ENCODE data around the gene CDK3. TPM values are rescaled to one million over a fixed set of nuclear protein-coding genes. Genes with fewer than 3 reads are reported as not detected.

The CDK3 gene
- total RNA-seq, 1 experiment from 2014 or later = 7.1 TPM

DNA sequence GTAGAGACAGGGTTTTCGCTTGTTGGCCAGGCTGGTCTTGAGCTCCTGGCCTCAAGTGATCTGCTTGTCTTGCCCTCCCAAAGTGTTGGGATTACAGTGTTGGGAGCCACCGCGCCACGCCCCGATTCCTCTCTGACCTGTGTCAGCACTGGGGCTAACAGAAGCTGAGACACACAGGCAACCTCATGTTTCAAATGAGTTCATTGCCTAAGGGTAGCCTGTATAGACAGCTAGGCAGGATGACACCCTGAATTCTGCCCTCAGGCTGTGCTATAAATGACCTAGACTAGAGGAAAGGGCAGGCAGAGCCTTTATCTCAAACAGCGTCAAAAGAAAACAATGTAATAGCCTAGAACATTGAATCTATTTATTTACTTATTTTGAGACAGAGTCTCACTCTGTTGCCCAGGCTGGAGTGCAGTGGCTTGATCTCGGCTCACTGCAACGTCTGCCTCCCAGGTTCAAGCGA, 2.3 kb upstream of the CDK3 start (continued):
- TF ChIP-seq, protein P1, sequence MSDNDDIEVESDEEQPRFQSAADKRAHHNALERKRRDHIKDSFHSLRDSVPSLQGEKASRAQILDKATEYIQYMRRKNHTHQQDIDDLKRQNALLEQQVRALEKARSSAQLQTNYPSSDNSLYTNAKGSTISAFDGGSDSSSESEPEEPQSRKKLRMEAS (IDR thresholded peaks at IDR 0.05) = no peak
- no peak for TF ChIP-seq EZH2phosphoT487 (IDR thresholded peaks at IDR 0.05; ENCODE audit: borderline replicate concordance)
- TF ChIP-seq SIN3A (IDR thresholded peaks at IDR 0.05; ENCODE audit: low read depth) = no peak
- TF ChIP-seq YY1 (IDR thresholded peaks at IDR 0.05; ENCODE audit: extremely low read depth, insufficient replicate concordance, low read depth, low read length) = no peak

DNA sequence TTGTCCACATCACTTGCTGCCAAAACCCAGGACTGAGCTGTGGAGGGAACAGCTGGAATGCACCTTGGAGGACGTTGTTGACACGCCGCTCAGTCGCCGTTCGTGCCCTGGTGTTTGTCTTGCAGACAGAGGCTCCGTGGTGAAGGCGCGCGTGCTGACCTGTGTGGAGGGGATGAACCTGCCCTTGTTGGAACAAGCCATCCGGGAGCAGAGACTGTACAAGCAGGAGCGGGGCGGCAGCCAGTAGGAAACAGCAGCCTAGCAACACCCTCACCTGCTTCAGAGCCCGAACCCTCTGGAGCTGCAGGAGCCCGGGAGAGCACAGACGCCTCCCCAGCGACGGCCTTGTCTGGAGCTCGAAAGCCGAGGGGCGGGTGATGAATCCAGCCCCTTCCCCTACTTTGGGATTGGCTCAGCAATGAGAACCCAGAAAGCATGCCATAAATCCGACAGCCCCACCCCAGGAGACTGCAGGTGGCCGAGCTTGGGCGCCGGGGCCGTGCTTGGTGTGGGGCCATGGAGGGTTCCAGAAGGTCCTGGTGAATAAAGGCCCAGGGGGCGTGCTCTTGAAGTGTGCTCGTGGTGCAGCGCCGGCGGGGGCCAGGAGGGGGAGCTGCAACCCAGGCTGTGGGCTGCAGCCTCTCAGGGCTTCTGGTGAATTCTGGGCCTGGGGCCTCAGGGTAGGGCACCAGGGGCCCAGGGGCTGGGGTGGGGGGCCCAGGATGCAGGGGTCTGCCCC, 470 bp upstream of the CDK3 start:
- Histone ChIP-seq H3K4me2 (ENCODE audit: low read length) (peak overlapping the region; percentile 20; the same call in 1 of the 2 replicates), H3K36me3 (ENCODE audit: control insufficient read depth in 1 of 2, insufficient read depth in 2 of 2, low read length in 2 of 2) (no peaks in the 10 kb centered on the region; a peak in 1 of 4 replicates), H3K27me3 (ENCODE audit: insufficient read depth, low read length) (no peaks in the 10 kb centered on the region), H3K79me2 (ENCODE audit: insufficient read depth, low read length) (no peaks in the 10 kb centered on the region), H2AFZ (ENCODE audit: low read depth, low read length, poor library complexity, severe bottlenecking) (no peak overlapping the region), H3K9me3 (ENCODE audit: control insufficient read depth in 1 of 2, insufficient read depth in 1 of 2, low read depth in 1 of 2, low read length in 2 of 2) (no peaks in the 10 kb centered on the region), H4K20me1 (ENCODE audit: insufficient read depth) (no peaks in the 10 kb centered on the region), H3K4me3 (replicated peaks in 1 of 2; ENCODE audit: low read depth in 1 of 2, low read length in 2 of 2) (no peak overlapping the region), H3K27ac (ENCODE audit: low read depth, low read length) (peak overlapping the region; percentile 28; the same call in 1 of the 2 replicates), H3K9me2 (ENCODE audit: insufficient read depth) (no peaks in the 10 kb centered on the region), H3K4me1 (ENCODE audit: control insufficient read depth in 1 of 2, insufficient read depth in 2 of 2, low read length in 2 of 2) (peaks cover 12 to 36% of the 10 kb centered on the region in 2 experiments), H3K9ac (ENCODE audit: low read length) (no peak overlapping the region)
- TF ChIP-seq, protein P2, sequence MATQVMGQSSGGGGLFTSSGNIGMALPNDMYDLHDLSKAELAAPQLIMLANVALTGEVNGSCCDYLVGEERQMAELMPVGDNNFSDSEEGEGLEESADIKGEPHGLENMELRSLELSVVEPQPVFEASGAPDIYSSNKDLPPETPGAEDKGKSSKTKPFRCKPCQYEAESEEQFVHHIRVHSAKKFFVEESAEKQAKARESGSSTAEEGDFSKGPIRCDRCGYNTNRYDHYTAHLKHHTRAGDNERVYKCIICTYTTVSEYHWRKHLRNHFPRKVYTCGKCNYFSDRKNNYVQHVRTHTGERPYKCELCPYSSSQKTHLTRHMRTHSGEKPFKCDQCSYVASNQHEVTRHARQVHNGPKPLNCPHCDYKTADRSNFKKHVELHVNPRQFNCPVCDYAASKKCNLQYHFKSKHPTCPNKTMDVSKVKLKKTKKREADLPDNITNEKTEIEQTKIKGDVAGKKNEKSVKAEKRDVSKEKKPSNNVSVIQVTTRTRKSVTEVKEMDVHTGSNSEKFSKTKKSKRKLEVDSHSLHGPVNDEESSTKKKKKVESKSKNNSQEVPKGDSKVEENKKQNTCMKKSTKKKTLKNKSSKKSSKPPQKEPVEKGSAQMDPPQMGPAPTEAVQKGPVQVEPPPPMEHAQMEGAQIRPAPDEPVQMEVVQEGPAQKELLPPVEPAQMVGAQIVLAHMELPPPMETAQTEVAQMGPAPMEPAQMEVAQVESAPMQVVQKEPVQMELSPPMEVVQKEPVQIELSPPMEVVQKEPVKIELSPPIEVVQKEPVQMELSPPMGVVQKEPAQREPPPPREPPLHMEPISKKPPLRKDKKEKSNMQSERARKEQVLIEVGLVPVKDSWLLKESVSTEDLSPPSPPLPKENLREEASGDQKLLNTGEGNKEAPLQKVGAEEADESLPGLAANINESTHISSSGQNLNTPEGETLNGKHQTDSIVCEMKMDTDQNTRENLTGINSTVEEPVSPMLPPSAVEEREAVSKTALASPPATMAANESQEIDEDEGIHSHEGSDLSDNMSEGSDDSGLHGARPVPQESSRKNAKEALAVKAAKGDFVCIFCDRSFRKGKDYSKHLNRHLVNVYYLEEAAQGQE (IDR thresholded peaks at IDR 0.05; ENCODE audit: low read depth) = no peak
- no peak for TF ChIP-seq ELF1 (IDR thresholded peaks at IDR 0.05; ENCODE audit: borderline replicate concordance, low read depth)
- TF ChIP-seq, protein P3, sequence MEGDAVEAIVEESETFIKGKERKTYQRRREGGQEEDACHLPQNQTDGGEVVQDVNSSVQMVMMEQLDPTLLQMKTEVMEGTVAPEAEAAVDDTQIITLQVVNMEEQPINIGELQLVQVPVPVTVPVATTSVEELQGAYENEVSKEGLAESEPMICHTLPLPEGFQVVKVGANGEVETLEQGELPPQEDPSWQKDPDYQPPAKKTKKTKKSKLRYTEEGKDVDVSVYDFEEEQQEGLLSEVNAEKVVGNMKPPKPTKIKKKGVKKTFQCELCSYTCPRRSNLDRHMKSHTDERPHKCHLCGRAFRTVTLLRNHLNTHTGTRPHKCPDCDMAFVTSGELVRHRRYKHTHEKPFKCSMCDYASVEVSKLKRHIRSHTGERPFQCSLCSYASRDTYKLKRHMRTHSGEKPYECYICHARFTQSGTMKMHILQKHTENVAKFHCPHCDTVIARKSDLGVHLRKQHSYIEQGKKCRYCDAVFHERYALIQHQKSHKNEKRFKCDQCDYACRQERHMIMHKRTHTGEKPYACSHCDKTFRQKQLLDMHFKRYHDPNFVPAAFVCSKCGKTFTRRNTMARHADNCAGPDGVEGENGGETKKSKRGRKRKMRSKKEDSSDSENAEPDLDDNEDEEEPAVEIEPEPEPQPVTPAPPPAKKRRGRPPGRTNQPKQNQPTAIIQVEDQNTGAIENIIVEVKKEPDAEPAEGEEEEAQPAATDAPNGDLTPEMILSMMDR (IDR thresholded peaks at IDR 0.05 in 2 of 3, conservative IDR thresholded peaks at IDR 0.05 in 1 of 3; ENCODE audit: borderline replicate concordance in 1 of 3, insufficient read depth in 1 of 3, low read depth in 2 of 3, low read length in 2 of 3) = peak; percentile 93 to 99 (median 99)
- TF ChIP-seq, protein P4, sequence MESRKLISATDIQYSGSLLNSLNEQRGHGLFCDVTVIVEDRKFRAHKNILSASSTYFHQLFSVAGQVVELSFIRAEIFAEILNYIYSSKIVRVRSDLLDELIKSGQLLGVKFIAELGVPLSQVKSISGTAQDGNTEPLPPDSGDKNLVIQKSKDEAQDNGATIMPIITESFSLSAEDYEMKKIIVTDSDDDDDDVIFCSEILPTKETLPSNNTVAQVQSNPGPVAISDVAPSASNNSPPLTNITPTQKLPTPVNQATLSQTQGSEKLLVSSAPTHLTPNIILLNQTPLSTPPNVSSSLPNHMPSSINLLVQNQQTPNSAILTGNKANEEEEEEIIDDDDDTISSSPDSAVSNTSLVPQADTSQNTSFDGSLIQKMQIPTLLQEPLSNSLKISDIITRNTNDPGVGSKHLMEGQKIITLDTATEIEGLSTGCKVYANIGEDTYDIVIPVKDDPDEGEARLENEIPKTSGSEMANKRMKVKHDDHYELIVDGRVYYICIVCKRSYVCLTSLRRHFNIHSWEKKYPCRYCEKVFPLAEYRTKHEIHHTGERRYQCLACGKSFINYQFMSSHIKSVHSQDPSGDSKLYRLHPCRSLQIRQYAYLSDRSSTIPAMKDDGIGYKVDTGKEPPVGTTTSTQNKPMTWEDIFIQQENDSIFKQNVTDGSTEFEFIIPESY (IDR thresholded peaks at IDR 0.05; ENCODE audit: extremely low read depth, insufficient replicate concordance, low read length) = no peak
- TF ChIP-seq RAD21 (IDR thresholded peaks at IDR 0.05; ENCODE audit: low read depth) = peak; percentile 85
- no peak for TF ChIP-seq POLR2A (IDR thresholded peaks at IDR 0.05; ENCODE audit: borderline replicate concordance, extremely low read depth, insufficient read depth, insufficient read length)
- no peak for TF ChIP-seq SIN3A (IDR thresholded peaks at IDR 0.05; ENCODE audit: low read depth)
- TF ChIP-seq, protein P5, sequence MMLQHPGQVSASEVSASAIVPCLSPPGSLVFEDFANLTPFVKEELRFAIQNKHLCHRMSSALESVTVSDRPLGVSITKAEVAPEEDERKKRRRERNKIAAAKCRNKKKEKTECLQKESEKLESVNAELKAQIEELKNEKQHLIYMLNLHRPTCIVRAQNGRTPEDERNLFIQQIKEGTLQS (IDR thresholded peaks at IDR 0.05) = no peak
- TF ChIP-seq TCF7L2 (IDR thresholded peaks at IDR 0.05; ENCODE audit: borderline replicate concordance, extremely low read depth, insufficient read depth, insufficient read length) = no peak
- TF ChIP-seq EZH2 (IDR thresholded peaks at IDR 0.05) = no peak
- BruUV-seq (replicated peaks) = no TSS peak
- intact Hi-C loops (cut with micrococcal nuclease) = no loop called here
- DNase-seq (ENCODE audit: low read depth, low spot score) = peak; percentile 33
- ChIA-PET RAD21 (ENCODE audit: low non-redundant PET in 1 of 2, low total read pairs in 2 of 2, uncharacterized antibody in 2 of 2, unreplicated experiment in 2 of 2) (interaction anchor here in 1 of 2 experiments (1.8 kb wide), 1 partner anchor 95 kb away, joined by 5 read pairs; the partner anchor contains the start of gene MRPL38), CTCF (interaction anchor here (0.6 to 3.3 kb wide), 16 partner anchors 9 to 280 kb away, joined by 3 to 22 read pairs (median 4); partner anchors contain the start of genes ACOX1, MRPL38, TEN1 and TRIM47), POLR2A (interaction anchor here (0.5 to 1.2 kb wide), 2 partner anchors 8 to 541 kb away, joined by 3 read pairs; no protein-coding TSS in a partner anchor)
- peak; percentile 86 for ATAC-seq
